Liver (tissue), 2 donors: ENCODE results near the gene PARD3.

Source experiments
- CTCF ChIP-seq: fragments of 150-350 bp; IDR thresholded peaks from 2 replicates; pipeline ENCODE4 v1.5.1; 2017; ENCODE audit warnings: improper control_type of control experiment, low read depth, low read length; ENCODE audit not compliant: missing input control
- FOXA1 ChIP-seq: IDR thresholded peaks from 2 replicates; pipeline ENCODE4 v1.6.1; 2016; ENCODE audit warnings: antibody characterized with exemption
- donor health status: healthy.

GRCh38 chr10:34446049-34446448 lies 369.0 kb downstream of the PARD3 start:
- TF ChIP-seq FOXA1 = no peak
- no peak for TF ChIP-seq CTCF
